Endodermal cell (in vitro differentiated cells): Measurements from ENCODE around the gene ACSL5. TPM values are rescaled to one million over a fixed set of nuclear protein-coding genes. Genes with fewer than 3 reads are reported as not detected.

Experiments used
- DNase-seq: peaks from one replicate; pipeline ENCODE4 v3.0.0-alpha.2; 2017
- H3K27ac ChIP-seq: 2 replicates; pipeline ENCODE4 v1.5.1; 2013; ENCODE audit warnings: mild to moderate bottlenecking, low read depth, low read length, moderate library complexity
- H3K27me3 ChIP-seq: 2 replicates; pipeline ENCODE4 v1.6.1; 2013; ENCODE audit warnings: mild to moderate bottlenecking, low read length, moderate library complexity; ENCODE audit not compliant: insufficient read depth, control insufficient read depth, poor library complexity, severe bottlenecking
- H3K36me3 ChIP-seq: 2 replicates; pipeline ENCODE4 v1.7.0; 2013; ENCODE audit warnings: mild to moderate bottlenecking, low read length, moderate library complexity; ENCODE audit not compliant: control insufficient read depth, insufficient read depth
- H3K4me1 ChIP-seq: one replicate; pipeline ENCODE4 v1.7.0; 2013; ENCODE audit warnings: low read length; ENCODE audit not compliant: control insufficient read depth, insufficient read depth
- H3K4me3 ChIP-seq: 2 replicates; pipeline ENCODE4 v1.5.1; 2013; ENCODE audit warnings: mild to moderate bottlenecking, low read length, moderate library complexity
- H3K9ac ChIP-seq: 2 replicates; pipeline ENCODE4 v1.6.1; 2013; ENCODE audit warnings: mild to moderate bottlenecking, low read length, moderate library complexity; ENCODE audit not compliant: poor library complexity, severe bottlenecking; ENCODE audit errors: extremely low read depth
- H3K9me3 ChIP-seq: 2 replicates; pipeline ENCODE4 v1.6.1; 2013; ENCODE audit warnings: mild to moderate bottlenecking, low read length, moderate library complexity; ENCODE audit not compliant: control insufficient read depth
- H3K27ac Mint-ChIP-seq: 2 replicates; pipeline ENCODE4 v1.8.0; 2020; ENCODE audit warnings: mixed read lengths
- H3K27me3 Mint-ChIP-seq: 2 replicates; pipeline ENCODE4 v1.8.0; 2021; ENCODE audit warnings: mild to moderate bottlenecking, mixed read lengths; ENCODE audit not compliant: insufficient read depth
- H3K36me3 Mint-ChIP-seq: 2 replicates; pipeline ENCODE4 v1.8.0; 2020; ENCODE audit warnings: low read depth, mixed read lengths
- H3K4me1 Mint-ChIP-seq: 2 replicates; pipeline ENCODE4 v1.8.0; 2020; ENCODE audit warnings: mixed read lengths
- H3K4me3 Mint-ChIP-seq: 2 replicates; pipeline ENCODE4 v1.8.0; 2020; ENCODE audit warnings: mild to moderate bottlenecking, moderate library complexity, mixed read lengths
- H3K9me3 Mint-ChIP-seq: 2 replicates; pipeline ENCODE4 v1.8.0; 2020; ENCODE audit warnings: mild to moderate bottlenecking, mixed read lengths
- CTCF ChIP-seq: fragments of 200-600 bp; sonication (generic); conservative IDR thresholded peaks from 2 replicates; pipeline ENCODE4 v1.5.0; 2021; ENCODE audit warnings: antibody characterized with exemption, mild to moderate bottlenecking
- WGBS, 2 experiments: methylation state at CpG; one replicate each; pipeline versions ENCODE4 v1.1.5 to v1.1.7; 2013; ENCODE audit warnings: missing lambda C conversion rate in 2 of 2, mixed read lengths in 1 of 2; ENCODE audit not compliant: insufficient coverage in 1 of 2, insufficient read length in 1 of 2; 5-methylcytosine and 5-hydroxymethylcytosine counted together
- total RNA-seq, 2 donors: library from RNA; stranded (reverse); fragmentation: NEBNext Ultra II Directional in 1 of 2; extraction: Animal tissue kit (Norgen Biotek cat#: 25700) in 1 of 2; gene quantifications; 2 replicates in 1 of 2; 3 replicates in 1 of 2; pipeline ENCODE4 v1.2.1, GENCODE V29; 2021

Gene ACSL5
- total RNA-seq, 2 donors from 2014 or later = not detected

- no peak overlapping the region for H3K4me3 Mint-ChIP-seq
- WGBS, 2 experiments = 85 to 89% methylated on average over 1 of the region's 1 CpG
Observed at GRCh38 chr10:112407696-112408095, 33.8 kb downstream of the ACSL5 start.

GRCh38 chr10:112409299-112409698, 35.4 kb downstream of the ACSL5 start:
- no peak for DNase-seq
- H3K27ac Mint-ChIP-seq = no peak overlapping the region
- H3K36me3 Mint-ChIP-seq = no peaks in the 10 kb centered on the region

More at GRCh38 chr10:112407696-112408095, 33.8 kb downstream of the ACSL5 start:
- Mint-ChIP-seq H3K27ac (no peak overlapping the region), H3K9me3 (peaks cover 4% of the 10 kb centered on the region), H3K36me3 (no peaks in the 10 kb centered on the region), H3K4me1 (peaks cover 20% of the 10 kb centered on the region), H3K27me3 (peaks cover 6% of the 10 kb centered on the region)
- TF ChIP-seq CTCF = no peak
- H3K27me3 ChIP-seq = no peaks in the 10 kb centered on the region
- H3K4me3 ChIP-seq = no peak overlapping the region
- H3K9ac ChIP-seq = no peak overlapping the region
- no peak for DNase-seq
- no peaks in the 10 kb centered on the region for H3K36me3 ChIP-seq
- H3K27ac ChIP-seq = no peak overlapping the region
- H3K4me1 ChIP-seq = no peaks in the 10 kb centered on the region
- no peaks in the 10 kb centered on the region for H3K9me3 ChIP-seq

GRCh38 chr10:112409755-112410154, 35.8 kb downstream of the ACSL5 start:
- Mint-ChIP-seq H3K9me3 (peaks cover 4% of the 10 kb centered on the region), H3K27me3 (peaks cover 6% of the 10 kb centered on the region), H3K27ac (no peak overlapping the region), H3K4me1 (peaks cover 19% of the 10 kb centered on the region), H3K4me3 (no peak overlapping the region), H3K36me3 (no peaks in the 10 kb centered on the region)
- TF ChIP-seq CTCF = no peak
- 76 to 96% methylated on average over 2 to 4 of the region's 4 CpGs for WGBS, 2 experiments
- Histone ChIP-seq H3K4me3 (no peak overlapping the region), H3K9ac (no peak overlapping the region), H3K9me3 (no peaks in the 10 kb centered on the region), H3K4me1 (no peaks in the 10 kb centered on the region), H3K27me3 (no peaks in the 10 kb centered on the region), H3K36me3 (no peaks in the 10 kb centered on the region), H3K27ac (no peak overlapping the region)
- no peak for DNase-seq

More at GRCh38 chr10:112409299-112409698, 35.4 kb downstream of the ACSL5 start:
- H3K9me3 ChIP-seq = no peaks in the 10 kb centered on the region
- H3K4me3 Mint-ChIP-seq = no peak overlapping the region
- H3K27me3 ChIP-seq = no peaks in the 10 kb centered on the region
- no peak overlapping the region for H3K4me3 ChIP-seq
- H3K9me3 Mint-ChIP-seq = peaks cover 4% of the 10 kb centered on the region
- H3K27me3 Mint-ChIP-seq = peaks cover 6% of the 10 kb centered on the region
- H3K4me1 ChIP-seq = no peaks in the 10 kb centered on the region
- peaks cover 20% of the 10 kb centered on the region for H3K4me1 Mint-ChIP-seq
- no peak overlapping the region for H3K27ac ChIP-seq
- no peaks in the 10 kb centered on the region for H3K36me3 ChIP-seq
- TF ChIP-seq CTCF = no peak
- 88 to 92% methylated on average over 2 of the region's 2 CpGs for WGBS, 2 experiments
- H3K9ac ChIP-seq = no peak overlapping the region
